IMR-90 (cell line): ENCODE results near the gene URB2. TPM values are rescaled to one million over a fixed set of nuclear protein-coding genes. Genes with fewer than 3 reads are reported as not detected.

ENCODE experiments used
- ATAC-seq: fragments of 200-7000 bp; cut with Tn5 transposase; 2 replicates; pipeline ENCODE4 v1.9.1; 2020; ENCODE audit warnings: low read depth, mild to moderate bottlenecking, moderate library complexity
- BruUV-seq: library from RNA; stranded (reverse); fragments of 400-500 nt; replicated peaks from 2 replicates; lab custom pipeline; 2021; lab: Mats Ljungman, UMichigan
- CTCF ChIA-PET: fragments of 300-600 bp; formaldehyde crosslinking; extraction: SDS; loops from one replicate; lab custom pipeline; 2021; ENCODE audit warnings: antibody characterized with exemption; lab: Yijun Ruan, JAX
- POLR2A ChIA-PET: fragments of 300-600 bp; sonication (Branson Sonifier 250); formaldehyde crosslinking; loops from one replicate; lab custom pipeline; 2022; ENCODE audit warnings: antibody characterized with exemption; ENCODE audit not compliant: unreplicated experiment; lab: Charles Lee
- DNase-seq: peaks from one replicate; pipeline ENCODE4 v3.0.0; 2013
- H2AFZ ChIP-seq: replicated peaks from 2 replicates; pipeline ENCODE3; 2013; ENCODE audit warnings: low read length, mild to moderate bottlenecking; ENCODE audit not compliant: poor library complexity
- H2AK5ac ChIP-seq: 2 replicates; pipeline ENCODE4 v1.6.1; 2013; ENCODE audit warnings: low read depth, low read length, inconsistent platforms
- H2AK9ac ChIP-seq: replicated peaks from 2 replicates; pipeline ENCODE3; 2013; ENCODE audit warnings: mild to moderate bottlenecking, low read depth, low read length, moderate library complexity; ENCODE audit not compliant: poor library complexity
- H2BK120ac ChIP-seq: 2 replicates; pipeline ENCODE4 v1.6.1; 2013; ENCODE audit warnings: low read depth, low read length, inconsistent platforms
- H2BK15ac ChIP-seq: 3 replicates; pipeline ENCODE4 v1.6.1; 2013; ENCODE audit warnings: low read depth, low read length, inconsistent platforms
- H2BK20ac ChIP-seq: 2 replicates; pipeline ENCODE4 v1.6.1; 2013; ENCODE audit warnings: low read depth, mild to moderate bottlenecking, inconsistent platforms, low read length, moderate library complexity
- H2BK5ac ChIP-seq: 2 replicates; pipeline ENCODE4 v1.6.1; 2013; ENCODE audit warnings: mild to moderate bottlenecking, low read depth, low read length, inconsistent platforms; ENCODE audit not compliant: poor library complexity, severe bottlenecking
- H3K14ac ChIP-seq: replicated peaks from 2 replicates; pipeline ENCODE4 v1.6.1; 2013; ENCODE audit warnings: low read depth, low read length, inconsistent platforms
- H3K18ac ChIP-seq: 2 replicates; pipeline ENCODE4 v1.6.1; 2013; ENCODE audit warnings: low read depth, low read length, control low read depth
- H3K23ac ChIP-seq: 2 replicates; pipeline ENCODE4 v1.6.1; 2013; ENCODE audit warnings: low read depth, low read length, inconsistent platforms
- H3K27ac ChIP-seq: 2 replicates; pipeline ENCODE4 v1.5.1; 2013; ENCODE audit warnings: mild to moderate bottlenecking, control low read depth, low read length; ENCODE audit not compliant: insufficient read depth
- H3K27me3 ChIP-seq: 2 replicates; pipeline ENCODE4 v1.6.1; 2013; ENCODE audit warnings: low read length; ENCODE audit not compliant: control insufficient read depth, insufficient read depth
- H3K36me3 ChIP-seq: 2 replicates; pipeline ENCODE4 v1.6.1; 2013; ENCODE audit warnings: low read length, mixed read lengths; ENCODE audit not compliant: control insufficient read depth, insufficient read depth
- H3K4ac ChIP-seq: 2 replicates; pipeline ENCODE4 v1.6.1; 2013; ENCODE audit warnings: low read depth, low read length, inconsistent platforms
- H3K4me1 ChIP-seq: 2 replicates; pipeline ENCODE4 v1.6.1; 2013; ENCODE audit warnings: low read length, mixed read lengths; ENCODE audit not compliant: control insufficient read depth, insufficient read depth
- H3K4me2 ChIP-seq: 2 replicates; pipeline ENCODE4 v1.6.1; 2013; ENCODE audit warnings: low read depth, mild to moderate bottlenecking, control low read depth, low read length, moderate library complexity
- H3K4me3 ChIP-seq: 2 replicates; pipeline ENCODE4 v1.5.1; 2013; ENCODE audit warnings: low read depth, mild to moderate bottlenecking, control low read depth, low read length, moderate library complexity; ENCODE audit not compliant: insufficient read depth
- H3K56ac ChIP-seq: 2 replicates; pipeline ENCODE4 v1.6.1; 2013; ENCODE audit warnings: low read length, inconsistent platforms; ENCODE audit not compliant: insufficient read depth; ENCODE audit errors: extremely low read depth
- H3K79me1 ChIP-seq, 2 experiments: 2 replicates each; pipeline ENCODE4 v1.6.1; 2013; ENCODE audit warnings: low read length in 2 of 2, inconsistent platforms in 1 of 2, low read depth in 1 of 2
- H3K9ac ChIP-seq: 2 replicates; pipeline ENCODE4 v1.6.1; 2013; ENCODE audit warnings: low read depth, low read length, control low read depth
- H3K9me1 ChIP-seq: 2 replicates; pipeline ENCODE4 v1.6.1; 2013; ENCODE audit warnings: low read length, inconsistent platforms; ENCODE audit not compliant: insufficient read depth
- H3K9me3 ChIP-seq: 2 replicates; pipeline ENCODE4 v1.6.1; 2013; ENCODE audit warnings: low read length; ENCODE audit not compliant: control insufficient read depth, insufficient read depth
- H4K20me1 ChIP-seq: 2 replicates; pipeline ENCODE4 v1.6.1; 2013; ENCODE audit warnings: low read length, inconsistent platforms; ENCODE audit not compliant: insufficient read depth
- H4K5ac ChIP-seq: 2 replicates; pipeline ENCODE4 v1.6.1; 2013; ENCODE audit warnings: mild to moderate bottlenecking, low read depth, low read length, control low read depth
- H4K8ac ChIP-seq, 2 experiments: 2 replicates each; pipeline ENCODE4 v1.6.1; 2013; ENCODE audit warnings: low read depth in 2 of 2, low read length in 2 of 2, control low read depth in 1 of 2, inconsistent platforms in 1 of 2
- H4K91ac ChIP-seq: 2 replicates; pipeline ENCODE4 v1.6.1; 2013; ENCODE audit warnings: low read depth, low read length, inconsistent platforms; ENCODE audit not compliant: insufficient read depth
- BHLHE40 ChIP-seq: fragments of 150-350 bp; IDR thresholded peaks from 2 replicates; pipeline ENCODE4 v1.6.1; 2016; ENCODE audit warnings: mild to moderate bottlenecking, low read depth, low read length
- CEBPB ChIP-seq: IDR thresholded peaks from 2 replicates; pipeline ENCODE4 v1.6.1; 2012; ENCODE audit warnings: low read depth, low read length, improper control_type of control experiment
- CHD1 ChIP-seq: IDR thresholded peaks from 2 replicates; pipeline ENCODE4 v1.6.1; 2012; ENCODE audit warnings: low read depth, low read length, improper control_type of control experiment
- CTCF ChIP-seq: conservative IDR thresholded peaks from 2 replicates; pipeline ENCODE4 v1.5.1; 2012; ENCODE audit warnings: mild to moderate bottlenecking, low read depth, low read length, improper control_type of control experiment
- ELK1 ChIP-seq: fragments of 150-350 bp; IDR thresholded peaks from 2 replicates; pipeline ENCODE4 v1.6.1; 2016; ENCODE audit warnings: low read depth, mild to moderate bottlenecking, low read length, moderate library complexity, borderline replicate concordance
- FOS ChIP-seq: fragments of 150-350 bp; IDR thresholded peaks from 2 replicates; pipeline ENCODE4 v1.6.1; 2016; ENCODE audit warnings: low read depth, low read length
- MAFK ChIP-seq: IDR thresholded peaks from 2 replicates; pipeline ENCODE4 v1.6.1; 2012; ENCODE audit warnings: low read depth, low read length, improper control_type of control experiment
- MAZ ChIP-seq: IDR thresholded peaks from 2 replicates; pipeline ENCODE4 v1.6.1; 2012; ENCODE audit warnings: low read depth, mild to moderate bottlenecking, low read length, improper control_type of control experiment, moderate library complexity, borderline replicate concordance
- MXI1 ChIP-seq: IDR thresholded peaks from 2 replicates; pipeline ENCODE4 v1.6.1; 2012; ENCODE audit warnings: low read depth, mild to moderate bottlenecking, low read length, moderate library complexity, borderline replicate concordance
- NFE2L2 ChIP-seq: fragments of 150-350 bp; IDR thresholded peaks from 2 replicates; pipeline ENCODE4 v1.6.1; 2016; ENCODE audit warnings: low read depth, mild to moderate bottlenecking, low read length
- POLR2A ChIP-seq: IDR thresholded peaks from 2 replicates; pipeline ENCODE4 v1.6.1; 2012; ENCODE audit warnings: mild to moderate bottlenecking, low read depth, low read length
- RAD21 ChIP-seq: IDR thresholded peaks from 2 replicates; pipeline ENCODE4 v1.6.1; 2012; ENCODE audit warnings: low read length, improper control_type of control experiment
- RCOR1 ChIP-seq: IDR thresholded peaks from 2 replicates; pipeline ENCODE4 v1.6.1; 2012; ENCODE audit warnings: mild to moderate bottlenecking, low read length, improper control_type of control experiment; ENCODE audit not compliant: insufficient replicate concordance
- RFX5 ChIP-seq: IDR thresholded peaks from 2 replicates; pipeline ENCODE4 v1.8.0; 2012; ENCODE audit warnings: low read depth, mild to moderate bottlenecking, low read length, moderate library complexity
- SMC3 ChIP-seq: fragments of 150-350 bp; IDR thresholded peaks from 2 replicates; pipeline ENCODE4 v1.6.1; 2016; ENCODE audit warnings: low read depth, mild to moderate bottlenecking, antibody characterized with exemption, low read length, moderate library complexity
- USF2 ChIP-seq: fragments of 150-350 bp; IDR thresholded peaks from 2 replicates; pipeline ENCODE4 v1.6.1; 2017; ENCODE audit warnings: mild to moderate bottlenecking, antibody characterized with exemption, low read length, low read depth
- WGBS, 2 experiments: methylation state at CpG; one replicate each; pipeline versions ENCODE4 v1.1.5 to v1.1.7; 2013; ENCODE audit warnings: missing lambda C conversion rate in 2 of 2; ENCODE audit not compliant: insufficient read length in 1 of 2; ENCODE audit errors: extremely low coverage in 2 of 2; 5-methylcytosine and 5-hydroxymethylcytosine counted together
- dilution Hi-C: fragments of 300-500 bp; cut with HindIII; formaldehyde crosslinking; loops from one replicate; pipeline ENCODE4 v1.14.3; 2018; ENCODE audit warnings: low sequenced_read_pairs; ENCODE audit not compliant: unreplicated experiment
- in situ Hi-C: fragments of 300-500 bp; cut with MboI; formaldehyde crosslinking; loops from 3 replicates; pipeline ENCODE4 v1.14.3; 2019; ENCODE audit warnings: low sequenced_read_pairs, inconsistent platforms, mixed read lengths
- intact Hi-C: fragments of 100-400 bp; cut with micrococcal nuclease; formaldehyde crosslinking; loops from 2 replicates; pipeline ENCODE4 v1.10.0; 2022
- polyA plus RNA-seq, 3 experiments: library from polyadenylated mRNA; depleted of rRNA; stranded (reverse); fragments of >200 nt; gene quantifications; 2 replicates each; pipeline ENCODE4 v1.2.3, GENCODE V29; 2012; ENCODE audit warnings: low replicate concordance in 1 of 3
- total RNA-seq: library from RNA; depleted of rRNA; stranded (reverse); fragments of >200 nt; gene quantifications from 2 replicates; pipeline ENCODE4 v1.2.3, GENCODE V29; 2012

URB2 gene
- total and polyA plus RNA-seq, 2 of the 4 experiments (the other 2 are of a cell fraction) = 5.9 to 15.4 TPM

GRCh38 chr1:229689904-229690303 lies 63.9 kb downstream of the URB2 start:
- intact Hi-C loops (loop anchor here (5.0 kb wide), 1 partner anchor 443 kb away; no protein-coding TSS in a partner anchor), in situ Hi-C loops (no loop called here), dilution Hi-C loops (no loop called here)
- DNase-seq (no peak), ATAC-seq (no peak)
- H3K9ac ChIP-seq = no peak overlapping the region
- H2AK5ac ChIP-seq = no peak overlapping the region
- H2BK5ac ChIP-seq = no peak overlapping the region
- no peak overlapping the region for H3K4me3 ChIP-seq
- no TSS peak for BruUV-seq
- CTCF ChIA-PET = no interaction called here
- no peaks in the 10 kb centered on the region for H3K79me1 ChIP-seq
- 90% methylated on average over 5 of the region's 7 CpGs; no CpG with 5 or more reads in 1 of the 2 experiments for WGBS, 2 experiments
- H3K56ac ChIP-seq = no peak overlapping the region
- H2BK120ac ChIP-seq = no peak overlapping the region
- H3K4me1 ChIP-seq = peaks cover 4% of the 10 kb centered on the region; the same call in 1 of the 2 replicates
- POLR2A ChIA-PET = no interaction called here
- H2BK15ac ChIP-seq = no peak overlapping the region
- H3K9me1 ChIP-seq = no peaks in the 10 kb centered on the region
- H3K27me3 ChIP-seq = no peaks in the 10 kb centered on the region
- H4K91ac ChIP-seq = no peak overlapping the region
- H3K23ac ChIP-seq = no peak overlapping the region
- no peak for TF ChIP-seq RFX5
- no peak for TF ChIP-seq MXI1
- TF ChIP-seq USF2 = no peak
- TF ChIP-seq MAZ = no peak
- no peak for TF ChIP-seq CTCF
- no peak for TF ChIP-seq CEBPB
- no peak for TF ChIP-seq BHLHE40
- TF ChIP-seq FOS = no peak
- no peak for TF ChIP-seq RAD21
- TF ChIP-seq NFE2L2 = no peak
- no peak for TF ChIP-seq ELK1
- no peak for TF ChIP-seq CHD1
- TF ChIP-seq RCOR1 = no peak
- no peak for TF ChIP-seq POLR2A
- TF ChIP-seq MAFK = no peak
- TF ChIP-seq SMC3 = no peak
- no peak overlapping the region for H4K5ac ChIP-seq
- no peak overlapping the region for H2AFZ ChIP-seq
- H3K18ac ChIP-seq = no peak overlapping the region
- H3K36me3 ChIP-seq = no peaks in the 10 kb centered on the region
- H3K4me2 ChIP-seq = no peak overlapping the region
- no peak overlapping the region for H2BK20ac ChIP-seq
- H4K20me1 ChIP-seq = no peaks in the 10 kb centered on the region
- H3K27ac ChIP-seq = no peak overlapping the region
- H3K9me3 ChIP-seq = no peaks in the 10 kb centered on the region
- no peak overlapping the region for H2AK9ac ChIP-seq
- H3K14ac ChIP-seq = no peak overlapping the region
- H3K4ac ChIP-seq = no peak overlapping the region
- H4K8ac ChIP-seq = no peak overlapping the region
